ENCODE results near the gene PRSS37. TPM values are rescaled to one million over a fixed set of nuclear protein-coding genes. Genes with fewer than 3 reads are reported as not detected.
"Not testable (repeated sequence)": the region's sequence is repeated elsewhere in the genome, so short reads cannot be mapped to it uniquely, and the experiment has no call there.

PRSS37 gene
- total RNA-seq, 2 donors from 2014 or later = not detected

- ATAC-seq (no peak), DNase-seq (ENCODE audit: low spot score in 2 of 2) (no peak)
- H3K9me3 Mint-ChIP-seq = no peaks in the 10 kb centered on the region
- H3K27ac Mint-ChIP-seq = no peak overlapping the region
- H3K36me3 Mint-ChIP-seq = no peaks in the 10 kb centered on the region
Measured at GRCh38 chr7:141837683-141838082, 3.6 kb downstream of the PRSS37 start.

- peaks cover 29 to 34% of the 10 kb centered on the region in 2 donors for H3K9me3 Mint-ChIP-seq
- DNase-seq (ENCODE audit: low spot score in 2 of 2); ATAC-seq; H3K27ac Mint-ChIP-seq: not testable (repeated sequence)
- peaks cover 46 to 58% of the 10 kb centered on the region in 2 donors for H3K36me3 Mint-ChIP-seq
Measured at GRCh38 chr7:141822432-141822831, 18.9 kb downstream of the PRSS37 start.

GRCh38 chr7:141820067-141820466 lies 21.2 kb downstream of the PRSS37 start:
- no peak overlapping the region for H3K27ac Mint-ChIP-seq
- DNase-seq (ENCODE audit: low spot score in 2 of 2) = no peak
- peaks cover 29 to 33% of the 10 kb centered on the region in 2 donors for H3K9me3 Mint-ChIP-seq
- ATAC-seq = no peak
- peaks cover 45 to 55% of the 10 kb centered on the region in 2 donors for H3K36me3 Mint-ChIP-seq

- no peaks in the 10 kb centered on the region for H3K9me3 Mint-ChIP-seq
- no peaks in the 10 kb centered on the region for H3K36me3 Mint-ChIP-seq
- ATAC-seq (no peak), DNase-seq (ENCODE audit: low spot score in 2 of 2) (no peak)
- no peak overlapping the region for H3K27ac Mint-ChIP-seq
Measured at GRCh38 chr7:141792526-141792925, 48.8 kb downstream of the PRSS37 start.

GRCh38 chr7:141789917-141790316 lies 51.4 kb downstream of the PRSS37 start, which contains the start of gene TAS2R5:
TAS2R5 (plus strand) TSS chr7:141790217; CDS start chr7:141790362, 145 bp downstream.
- Mint-ChIP-seq H3K36me3 (no peaks in the 10 kb centered on the region), H3K27ac (no peak within 1 kb of the TSS), H3K9me3 (no peaks in the 10 kb centered on the region)
- DNase-seq (ENCODE audit: low spot score in 2 of 2) = no peak
- no peak for ATAC-seq

GRCh38 chr7:141788296-141788695 lies 53.0 kb downstream of the PRSS37 start:
- H3K27ac Mint-ChIP-seq = no peak overlapping the region
- no peak for ATAC-seq
- no peak for DNase-seq (ENCODE audit: low spot score in 2 of 2)
- H3K9me3 Mint-ChIP-seq = no peaks in the 10 kb centered on the region
- no peaks in the 10 kb centered on the region for H3K36me3 Mint-ChIP-seq

Other genes starting within 250 kb of the PRSS37 start
- 10 to 100 TPM; 21.4 to 40.1 TPM for gene DENND11, start 139.3 kb downstream of the PRSS37 start, total RNA-seq
- not detected for gene WEE2, start 133.1 kb downstream of the PRSS37 start, total RNA-seq
- gene SSBP1, start 103.1 kb downstream of the PRSS37 start, total RNA-seq = 100 to 1,000 TPM; 174 to 221 TPM
- gene TAS2R3, start 77.4 kb downstream of the PRSS37 start, total RNA-seq = 1 to 10 TPM; 1.8 to 2.1 TPM
- gene TAS2R4, start 64.8 kb downstream of the PRSS37 start, total RNA-seq = 1 to 10 TPM in 1 of 2 donors, under 1 TPM in 1; 0.96 to 1.0 TPM
- gene TAS2R5, start 51.3 kb downstream of the PRSS37 start, total RNA-seq = 1 to 10 TPM; 1.7 to 2.7 TPM
- gene OR9A4, start 74.9 kb upstream of the PRSS37 start, total RNA-seq = not detected
- not detected for gene CLEC5A, start 105.5 kb upstream of the PRSS37 start, total RNA-seq
- not detected for gene TAS2R38, start 132.3 kb upstream of the PRSS37 start, total RNA-seq
- gene MGAM, start 154.4 kb upstream of the PRSS37 start, total RNA-seq = under 1 TPM in 1 of 2 donors, not detected in 1; 0.02 TPM